PC-9 (cell line): ENCODE data around the gene COQ4. TPM values are rescaled to one million over a fixed set of nuclear protein-coding genes. Genes with fewer than 3 reads are reported as not detected.

ENCODE experiments used
- BruUV-seq: library from RNA; stranded (reverse); fragments of 400-500 nt; replicated peaks from 2 replicates; lab custom pipeline; 2021; lab: Mats Ljungman, UMichigan
- CTCF ChIA-PET: fragments of 300-600 bp; sonication (Branson Sonifier 250); formaldehyde crosslinking; loops from one replicate; lab custom pipeline; 2022; ENCODE audit warnings: antibody characterized with exemption; lab: Charles Lee
- POLR2A ChIA-PET: fragments of 300-600 bp; sonication (Branson Sonifier 250); formaldehyde crosslinking; loops from one replicate; lab custom pipeline; 2022; ENCODE audit warnings: antibody characterized with exemption; ENCODE audit not compliant: unreplicated experiment; lab: Charles Lee
- DNase-seq, 2 experiments: peaks; one replicate each; pipeline versions ENCODE4 v3.0.0 to v3.0.0-alpha.2; 2015 to 2022; ENCODE audit warnings: mixed read lengths in 1 of 2
- H2AFZ ChIP-seq: fragments of 200-600 bp; sonication (generic); 2 replicates; pipeline ENCODE4 v1.8.1; 2017; ENCODE audit warnings: antibody characterized with exemption
- H3F3A ChIP-seq: fragments of 200-600 bp; sonication (generic); 2 replicates; pipeline ENCODE4 v1.8.1; 2017; ENCODE audit warnings: antibody characterized with exemption, mild to moderate bottlenecking, low read depth; ENCODE audit not compliant: insufficient read depth
- H3K27ac ChIP-seq: fragments of 200-600 bp; sonication (generic); 2 replicates; pipeline ENCODE4 v1.6.1; 2016; ENCODE audit warnings: mixed run types
- H3K27me3 ChIP-seq: fragments of 200-600 bp; sonication (generic); 2 replicates; pipeline ENCODE4 v1.6.1; 2016; ENCODE audit warnings: low read depth, mixed run types; ENCODE audit not compliant: insufficient read depth
- H3K36me3 ChIP-seq: fragments of 200-600 bp; sonication (generic); 2 replicates; pipeline ENCODE4 v1.6.1; 2016; ENCODE audit warnings: low read depth, mixed run types
- H3K4me1 ChIP-seq: fragments of 200-600 bp; sonication (generic); replicated peaks from 2 replicates; pipeline ENCODE4 v1.6.1; 2016; ENCODE audit warnings: mixed run types; ENCODE audit not compliant: insufficient read depth
- H3K4me2 ChIP-seq: fragments of 200-600 bp; sonication (generic); 2 replicates; pipeline ENCODE4 v1.6.1; 2017; ENCODE audit warnings: mixed run types
- H3K4me3 ChIP-seq: fragments of 200-600 bp; sonication (generic); 2 replicates; pipeline ENCODE4 v1.6.1; 2016; ENCODE audit warnings: mixed run types
- H3K79me2 ChIP-seq: fragments of 200-600 bp; sonication (generic); 2 replicates; pipeline ENCODE4 v1.6.1; 2017; ENCODE audit warnings: low read depth, mixed run types
- H3K9me2 ChIP-seq: fragments of 200-600 bp; sonication (generic); 2 replicates; pipeline ENCODE4 v1.8.1; 2017; ENCODE audit warnings: mild to moderate bottlenecking; ENCODE audit not compliant: insufficient read depth
- H3K9me3 ChIP-seq: fragments of 200-600 bp; sonication (generic); 2 replicates; pipeline ENCODE4 v1.8.1; 2016; ENCODE audit warnings: low read depth; ENCODE audit not compliant: insufficient read depth
- H4K20me1 ChIP-seq: fragments of 200-600 bp; sonication (generic); 2 replicates; pipeline ENCODE4 v1.8.1; 2017; ENCODE audit not compliant: insufficient read depth
- EZH2 ChIP-seq: fragments of 200-600 bp; sonication (generic); IDR thresholded peaks from 2 replicates; pipeline ENCODE4 v1.8.0; 2017; ENCODE audit warnings: antibody characterized with exemption, low read depth
- intact Hi-C: fragments of 100-400 bp; cut with micrococcal nuclease; formaldehyde crosslinking; loops from one replicate; pipeline ENCODE4 v1.10.0; 2022; ENCODE audit not compliant: unreplicated experiment
- total RNA-seq: library from RNA; stranded (reverse); gene quantifications from 2 replicates; pipeline ENCODE4 v1.2.3, GENCODE V29; 2021
- TF ChIP-seq, protein P1 (sequence below): fragments of 200-600 bp; sonication (generic); conservative IDR thresholded peaks from 2 replicates; pipeline ENCODE4 v1.6.1; 2017; ENCODE audit warnings: mixed run types, antibody characterized with exemption, mild to moderate bottlenecking, moderate library complexity

Gene COQ4
- total RNA-seq, 1 experiment from 2014 or later = 81.8 TPM

DNA sequence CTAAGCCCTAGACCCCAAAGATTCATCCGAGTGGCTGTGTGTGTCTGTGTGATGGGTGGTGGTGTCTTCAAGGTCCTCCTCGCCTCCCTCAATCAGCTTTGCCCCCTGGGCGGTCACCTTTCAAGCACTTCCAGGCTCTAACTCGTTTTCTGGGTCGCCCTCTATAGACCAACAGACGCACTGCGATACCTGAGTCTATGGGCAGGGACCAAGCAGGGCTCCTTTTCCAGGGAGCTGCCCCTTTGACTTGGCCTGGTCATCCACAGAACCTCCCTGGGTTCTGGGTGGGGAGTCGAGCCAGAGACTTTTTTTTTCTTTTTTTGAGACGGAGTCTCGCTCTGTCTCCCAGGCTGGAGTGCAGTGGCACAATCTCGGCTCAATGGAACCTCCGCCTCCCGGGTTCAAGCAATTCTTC lies 18.8 kb downstream of the COQ4 start:
- intact Hi-C loops = loop anchor here (1.0 to 5.0 kb wide), 6 partner anchors 19 to 214 kb away; partner anchors contain the start of genes CIZ1, COQ4, GOLGA2 and PTGES2
- peak overlapping the region; percentile 21 for H3K27ac ChIP-seq
- TF ChIP-seq, protein P1, sequence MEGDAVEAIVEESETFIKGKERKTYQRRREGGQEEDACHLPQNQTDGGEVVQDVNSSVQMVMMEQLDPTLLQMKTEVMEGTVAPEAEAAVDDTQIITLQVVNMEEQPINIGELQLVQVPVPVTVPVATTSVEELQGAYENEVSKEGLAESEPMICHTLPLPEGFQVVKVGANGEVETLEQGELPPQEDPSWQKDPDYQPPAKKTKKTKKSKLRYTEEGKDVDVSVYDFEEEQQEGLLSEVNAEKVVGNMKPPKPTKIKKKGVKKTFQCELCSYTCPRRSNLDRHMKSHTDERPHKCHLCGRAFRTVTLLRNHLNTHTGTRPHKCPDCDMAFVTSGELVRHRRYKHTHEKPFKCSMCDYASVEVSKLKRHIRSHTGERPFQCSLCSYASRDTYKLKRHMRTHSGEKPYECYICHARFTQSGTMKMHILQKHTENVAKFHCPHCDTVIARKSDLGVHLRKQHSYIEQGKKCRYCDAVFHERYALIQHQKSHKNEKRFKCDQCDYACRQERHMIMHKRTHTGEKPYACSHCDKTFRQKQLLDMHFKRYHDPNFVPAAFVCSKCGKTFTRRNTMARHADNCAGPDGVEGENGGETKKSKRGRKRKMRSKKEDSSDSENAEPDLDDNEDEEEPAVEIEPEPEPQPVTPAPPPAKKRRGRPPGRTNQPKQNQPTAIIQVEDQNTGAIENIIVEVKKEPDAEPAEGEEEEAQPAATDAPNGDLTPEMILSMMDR = peak; percentile 83
- no peak for TF ChIP-seq EZH2
- no peaks in the 10 kb centered on the region for H3K9me3 ChIP-seq
- H2AFZ ChIP-seq = peak overlapping the region; percentile 69
- ChIA-PET POLR2A (interaction anchor here (0.6 to 0.7 kb wide), 3 partner anchors 45 to 183 kb away, joined by 3 to 7 read pairs (median 5); no protein-coding TSS in a partner anchor), CTCF (interaction anchor here (0.5 to 1.3 kb wide), 13 partner anchors 13 to 1414 kb away, joined by 3 to 14 read pairs (median 4); partner anchors contain the start of gene CERCAM)
- H3K79me2 ChIP-seq = peaks cover 13% of the 10 kb centered on the region
- BruUV-seq = TSS peak; percentile 26
- no peaks in the 10 kb centered on the region for H3K9me2 ChIP-seq
- H4K20me1 ChIP-seq = no peaks in the 10 kb centered on the region
- H3K4me2 ChIP-seq = peak overlapping the region; percentile 90
- H3K27me3 ChIP-seq = no peaks in the 10 kb centered on the region
- peak; percentile 64 to 81 for DNase-seq
- peaks cover 9% of the 10 kb centered on the region; the same call in 1 of the 2 replicates for H3K4me1 ChIP-seq
- H3K36me3 ChIP-seq = 0 out of 2 replicates have a peak, but pooled peaks cover 7% of the 10 kb centered on the region
- peak overlapping the region; percentile 85 for H3K4me3 ChIP-seq
- H3F3A ChIP-seq = peaks cover 28% of the 10 kb centered on the region

DNA sequence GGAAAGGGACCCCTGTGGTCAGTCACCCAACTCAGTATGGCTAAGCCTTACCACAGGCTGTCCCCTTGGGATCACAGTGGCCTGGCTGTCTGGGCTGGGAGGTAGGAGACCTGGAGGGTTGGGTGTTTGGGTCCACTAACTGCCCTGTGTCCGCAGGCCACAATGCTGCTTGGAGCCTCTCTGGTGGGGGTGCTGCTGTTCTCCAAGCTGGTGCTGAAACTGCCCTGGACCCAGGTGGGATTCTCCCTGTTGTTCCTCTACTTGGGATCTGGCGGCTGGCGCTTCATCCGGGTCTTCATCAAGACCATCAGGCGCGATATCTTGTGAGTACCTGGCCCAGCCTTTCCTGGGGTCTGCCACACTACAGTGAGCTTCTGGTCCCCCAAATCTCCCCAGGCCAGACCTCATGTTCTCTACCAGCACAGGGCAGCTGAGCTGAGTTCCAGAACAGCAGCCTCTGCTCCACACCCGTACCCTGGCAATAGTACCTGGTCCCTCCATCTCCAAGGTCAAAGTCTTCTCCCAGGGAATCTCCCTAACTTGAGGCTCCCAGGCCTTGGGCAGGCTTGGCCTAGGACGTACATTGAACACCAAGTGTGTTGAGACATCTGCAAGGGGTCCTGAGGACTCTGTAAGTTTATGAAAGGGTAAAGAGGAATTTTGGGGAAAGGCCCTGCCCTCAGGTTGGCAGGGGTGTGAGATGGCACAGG lies 20.5 kb downstream of the COQ4 start:
- CTCF ChIA-PET = no interaction called here
- Histone ChIP-seq H3K27ac (no peak overlapping the region), H3K36me3 (0 out of 2 replicates have a peak, but pooled peaks cover 7% of the 10 kb centered on the region), H3F3A (peaks cover 20% of the 10 kb centered on the region; the same call in 1 of the 2 replicates), H3K4me1 (peaks cover 9% of the 10 kb centered on the region; the same call in 1 of the 2 replicates), H3K4me2 (no peak overlapping the region), H3K27me3 (no peaks in the 10 kb centered on the region), H4K20me1 (no peaks in the 10 kb centered on the region), H2AFZ (no peak overlapping the region), H3K4me3 (no peak overlapping the region), H3K9me2 (no peaks in the 10 kb centered on the region), H3K79me2 (peaks cover 13% of the 10 kb centered on the region), H3K9me3 (no peaks in the 10 kb centered on the region)
- BruUV-seq = no TSS peak
- POLR2A ChIA-PET = no interaction called here
- TF ChIP-seq EZH2 = no peak
- TF ChIP-seq, protein P1 = no peak
- intact Hi-C loops = loop anchor here (5.0 kb wide), 4 partner anchors 66 to 216 kb away; partner anchors contain the start of genes CIZ1, GOLGA2, PTGES2 and SWI5
- DNase-seq = no peak

DNA sequence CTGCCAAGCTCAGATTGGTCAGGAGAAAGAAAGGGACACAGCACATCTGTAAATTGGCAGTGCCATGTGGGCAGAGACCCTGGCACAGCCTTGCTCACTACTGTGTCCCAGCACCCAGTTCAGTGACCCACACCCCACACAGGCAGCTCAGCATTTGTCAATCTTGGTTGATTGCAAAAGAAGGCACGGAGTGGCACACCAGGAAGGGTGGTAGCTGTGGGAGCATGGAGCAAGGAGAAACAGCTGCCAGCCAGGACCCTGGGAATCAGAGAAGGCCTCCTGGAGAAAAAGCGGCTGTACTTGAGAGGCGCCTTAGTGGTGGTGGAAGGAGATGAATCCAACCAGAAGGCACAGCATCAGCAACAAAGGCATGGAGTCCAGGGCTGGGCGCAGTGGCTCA lies 21.2 kb downstream of the COQ4 start:
- H3K9me3 ChIP-seq = no peaks in the 10 kb centered on the region
- no peak for TF ChIP-seq EZH2
- TF ChIP-seq, protein P1 = no peak
- no peak for DNase-seq
- H3F3A ChIP-seq = peaks cover 12% of the 10 kb centered on the region; the same call in 1 of the 2 replicates
- intact Hi-C loops = loop anchor here (5.0 kb wide), 4 partner anchors 67 to 217 kb away; partner anchors contain the start of genes CIZ1, GOLGA2, PTGES2 and SWI5
- H3K4me1 ChIP-seq = peaks cover 8% of the 10 kb centered on the region; the same call in 1 of the 2 replicates
- no peak overlapping the region for H3K4me2 ChIP-seq
- POLR2A ChIA-PET = no interaction called here
- H3K27ac ChIP-seq = no peak overlapping the region
- CTCF ChIA-PET = interaction anchor here (0.6 kb wide), 1 partner anchor 77 kb away, joined by 3 read pairs; the partner anchor contains the start of gene CERCAM
- H4K20me1 ChIP-seq = no peaks in the 10 kb centered on the region
- no peaks in the 10 kb centered on the region for H3K27me3 ChIP-seq
- H3K36me3 ChIP-seq = 0 out of 2 replicates have a peak, but pooled peaks cover 7% of the 10 kb centered on the region
- H2AFZ ChIP-seq = no peak overlapping the region
- no peak overlapping the region for H3K4me3 ChIP-seq
- no TSS peak for BruUV-seq
- H3K79me2 ChIP-seq = peaks cover 13% of the 10 kb centered on the region
- H3K9me2 ChIP-seq = no peaks in the 10 kb centered on the region
